Ectodermal cell (in vitro differentiated cells): Measurements from ENCODE around the gene LLGL2.
"Not testable (repeated sequence)": the region's sequence is repeated elsewhere in the genome, so short reads cannot be mapped to it uniquely, and the experiment has no call there.

ENCODE experiments used
- H3K27ac ChIP-seq: 2 replicates; pipeline ENCODE4 v1.7.0; 2013; ENCODE audit warnings: mild to moderate bottlenecking, low read depth, low read length; ENCODE audit not compliant: insufficient read depth, poor library complexity, severe bottlenecking
- H3K27me3 ChIP-seq: 2 replicates; pipeline ENCODE4 v1.7.0; 2013; ENCODE audit warnings: mild to moderate bottlenecking, low read length; ENCODE audit not compliant: insufficient read depth, control insufficient read depth, poor library complexity, severe bottlenecking
- H3K36me3 ChIP-seq: one replicate; pipeline ENCODE4 v1.7.0; 2013; ENCODE audit warnings: low read length; ENCODE audit not compliant: control insufficient read depth, insufficient read depth
- H3K4me1 ChIP-seq: one replicate; pipeline ENCODE4 v1.7.0; 2013; ENCODE audit warnings: low read length; ENCODE audit not compliant: control insufficient read depth, insufficient read depth
- H3K4me3 ChIP-seq: 2 replicates; pipeline ENCODE4 v1.7.0; 2013; ENCODE audit warnings: low read depth, low read length, control low read depth; ENCODE audit not compliant: insufficient read depth
- H3K9me3 ChIP-seq: 2 replicates; pipeline ENCODE4 v1.7.0; 2013; ENCODE audit warnings: mild to moderate bottlenecking, low read length, moderate library complexity; ENCODE audit not compliant: control insufficient read depth
- WGBS, 2 experiments: methylation state at CpG; one replicate each; pipeline ENCODE4 v1.1.7; 2013; ENCODE audit warnings: missing lambda C conversion rate in 2 of 2; 5-methylcytosine and 5-hydroxymethylcytosine counted together

Gene LLGL2

DNA sequence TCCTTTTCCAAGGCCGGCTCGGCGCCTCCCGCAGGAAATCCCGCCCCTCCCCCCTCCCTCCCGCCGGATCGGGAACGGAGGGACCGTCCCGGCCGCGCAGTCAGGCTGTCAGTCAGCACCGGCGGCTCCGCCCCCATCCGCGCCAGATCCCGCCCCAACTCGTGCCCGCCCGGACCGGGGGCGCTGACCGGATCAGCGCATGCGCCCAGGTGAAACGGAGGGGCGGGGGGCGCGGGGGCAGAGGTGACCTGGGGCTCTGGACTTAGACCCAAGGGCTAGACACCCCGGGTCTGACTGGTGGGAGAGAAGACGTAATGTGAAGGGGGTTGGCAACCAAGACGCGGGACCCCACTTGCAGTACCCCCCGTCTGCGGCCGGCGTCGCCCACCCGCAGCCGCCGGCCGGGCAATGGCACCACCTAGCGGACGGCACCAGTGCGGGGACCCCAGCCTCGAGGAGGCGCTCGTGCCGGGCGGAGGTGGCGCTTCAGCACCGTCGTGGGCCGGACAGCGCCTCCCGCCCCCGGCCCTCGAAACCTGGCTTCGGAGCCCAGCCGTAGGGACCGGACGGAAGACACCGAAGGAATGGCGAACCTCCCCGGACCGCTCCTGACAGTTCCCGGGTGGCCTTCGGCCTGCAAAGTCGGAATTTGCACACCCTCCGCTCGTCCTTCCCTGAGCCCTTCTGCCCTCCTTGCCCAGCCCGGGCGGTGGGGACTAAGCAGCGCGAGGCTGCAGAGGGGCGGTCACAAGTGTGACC is 9.8 kb upstream of the LLGL2 start, which contains the start of gene CASKIN2:
CASKIN2 (minus strand) TSS at position 42 of the 759 bp plus-strand sequence. CDS start 1,733 bp downstream, outside the sequence.
- Histone ChIP-seq H3K27ac (no peak within 1 kb of the TSS), H3K9me3 (no peaks in the 10 kb centered on the region), H3K4me1 (peaks cover 6% of the 10 kb centered on the region), H3K4me3 (peak within 1 kb of the TSS; percentile 61), H3K27me3 (no peaks in the 10 kb centered on the region), H3K36me3 (no peaks in the 10 kb centered on the region)
- WGBS, 2 experiments, result 0 to 1% methylated on average over 78 of the region's 78 CpGs

GRCh38 chr17:75516255-75516618 is 9.3 kb upstream of the LLGL2 start, which contains the start of gene TSEN54:
Gene TSEN54 (plus strand): TSS chr17:75516528. CDS start chr17:75516561, 33 bp downstream.
- H3K27ac ChIP-seq, result no peak within 1 kb of the TSS
- peak within 1 kb of the TSS; percentile 61 for H3K4me3 ChIP-seq
- H3K9me3 ChIP-seq, result no peaks in the 10 kb centered on the region
- 0% methylated on average over 45 of the region's 45 CpGs for WGBS, 2 experiments
- H3K36me3 ChIP-seq, result no peaks in the 10 kb centered on the region
- H3K4me1 ChIP-seq, result peaks cover 6% of the 10 kb centered on the region
- no peaks in the 10 kb centered on the region for H3K27me3 ChIP-seq

GRCh38 chr17:75516619-75517296 is 8.7 kb upstream of the LLGL2 start:
- WGBS, 2 experiments, result 0% methylated on average over 65 of the region's 65 CpGs
- H3K27ac ChIP-seq, result no peak overlapping the region
- H3K36me3 ChIP-seq, result no peaks in the 10 kb centered on the region

DNA sequence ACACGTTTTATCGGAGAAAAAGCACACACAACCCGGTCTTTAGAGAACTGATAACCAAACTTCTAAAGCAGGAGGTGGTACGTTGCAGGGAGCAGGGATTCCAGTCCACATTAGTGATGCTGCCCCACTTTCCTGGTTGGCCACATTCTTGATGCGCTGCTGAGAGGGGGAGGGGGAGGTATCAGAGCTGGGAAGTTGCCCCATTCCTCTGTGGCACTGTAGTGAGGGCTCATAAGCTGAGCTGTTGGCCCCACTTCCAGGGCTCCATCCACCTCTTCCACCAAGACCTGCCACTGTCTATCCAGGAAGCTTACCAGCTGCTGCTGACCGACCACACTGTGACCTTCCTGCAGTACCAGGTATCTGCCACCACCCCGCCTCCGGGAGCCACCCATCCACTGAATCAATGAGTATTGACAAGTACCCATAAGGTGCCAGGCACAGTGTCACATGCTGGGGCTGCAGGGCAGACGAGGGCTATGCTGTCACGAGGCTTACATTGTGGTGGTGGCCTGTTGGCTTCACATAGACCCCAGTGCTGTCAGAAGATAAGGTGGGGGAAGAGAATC is 8.1 kb upstream of the LLGL2 start:
- no peaks in the 10 kb centered on the region for H3K9me3 ChIP-seq
- peaks cover 6% of the 10 kb centered on the region for H3K4me1 ChIP-seq
- H3K36me3 ChIP-seq, result peaks cover 3% of the 10 kb centered on the region
- no peak overlapping the region for H3K27ac ChIP-seq
- H3K4me3 ChIP-seq, result peak overlapping the region; percentile 61
- no peaks in the 10 kb centered on the region for H3K27me3 ChIP-seq
- 33 to 34% methylated on average over 10 of the region's 10 CpGs for WGBS, 2 experiments

More at GRCh38 chr17:75516619-75517296, 8.7 kb upstream of the LLGL2 start:
- Histone ChIP-seq H3K4me1 (peaks cover 6% of the 10 kb centered on the region), H3K4me3 (peak overlapping the region; percentile 61), H3K27me3 (no peaks in the 10 kb centered on the region), H3K9me3 (no peaks in the 10 kb centered on the region)

- no peaks in the 10 kb centered on the region for H3K9me3 ChIP-seq
- no peak overlapping the region for H3K4me3 ChIP-seq
- H3K27me3 ChIP-seq, result no peaks in the 10 kb centered on the region
- H3K36me3 ChIP-seq, result peaks cover 3% of the 10 kb centered on the region
- 95% methylated on average over 3 of the region's 3 CpGs for WGBS, 2 experiments
- peaks cover 6% of the 10 kb centered on the region for H3K4me1 ChIP-seq
- no peak overlapping the region for H3K27ac ChIP-seq
These were observed 7.3 kb upstream of the LLGL2 start for GRCh38 chr17:75518201-75518600.

DNA sequence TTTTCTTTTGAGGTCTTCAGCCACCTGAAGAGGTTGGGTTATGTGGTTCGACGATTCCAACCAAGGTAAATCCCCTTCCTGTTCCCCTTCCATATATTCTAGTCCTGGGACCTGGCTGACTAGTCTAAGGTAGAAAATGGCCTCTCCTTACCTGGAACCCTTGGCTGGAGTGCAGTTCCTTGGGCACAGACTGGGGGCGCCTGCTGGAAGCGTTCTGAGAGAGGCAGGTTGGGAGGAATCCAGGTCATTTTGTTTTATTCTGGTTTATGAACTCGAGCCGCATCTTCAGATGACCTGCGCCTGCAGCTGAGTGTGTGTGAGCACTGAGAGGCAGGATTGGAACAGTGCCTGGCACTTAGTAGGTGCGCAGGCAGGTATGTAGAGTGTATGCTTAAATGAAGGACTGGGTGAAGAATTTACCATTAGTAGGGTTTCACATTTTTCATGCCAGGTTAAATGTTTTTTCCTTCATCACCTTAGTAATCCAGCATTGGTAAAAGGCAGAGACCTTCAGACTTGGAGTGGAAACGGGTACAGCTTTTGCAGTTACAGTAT is 6.4 kb upstream of the LLGL2 start:
- Histone ChIP-seq H3K9me3 (no peaks in the 10 kb centered on the region), H3K4me1 (peaks cover 6% of the 10 kb centered on the region), H3K27me3 (peaks cover 1% of the 10 kb centered on the region), H3K4me3 (no peak overlapping the region), H3K27ac (no peak overlapping the region), H3K36me3 (peaks cover 3% of the 10 kb centered on the region)
- 92 to 93% methylated on average over 9 of the region's 9 CpGs for WGBS, 2 experiments

DNA sequence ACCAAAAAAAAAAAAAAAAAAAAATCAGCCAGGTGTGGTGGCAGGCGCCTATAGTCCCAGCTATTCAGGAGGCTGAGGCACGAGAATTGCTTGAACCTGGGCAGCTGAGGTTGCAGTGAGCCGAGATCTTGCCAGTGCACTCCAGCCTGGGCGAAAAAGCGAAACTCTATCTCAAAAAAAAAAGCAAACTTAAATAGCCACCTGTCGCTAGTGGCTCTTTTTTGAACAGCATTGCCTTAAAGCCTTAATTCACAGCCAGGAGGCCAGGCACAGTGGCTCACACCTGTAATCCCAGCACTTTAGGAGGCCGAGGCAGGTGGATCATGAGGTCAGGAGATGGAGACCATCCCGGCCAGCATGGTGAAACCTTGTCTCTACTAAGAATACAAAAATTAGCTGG is 5.1 kb upstream of the LLGL2 start:
- H3K27ac ChIP-seq, H3K4me3 ChIP-seq, H3K36me3 ChIP-seq, H3K4me1 ChIP-seq, H3K27me3 ChIP-seq, H3K9me3 ChIP-seq: not testable (repeated sequence)
- 90 to 93% methylated on average over 8 of the region's 8 CpGs for WGBS, 2 experiments

- Histone ChIP-seq H3K36me3 (peaks cover 3% of the 10 kb centered on the region), H3K4me3 (no peak overlapping the region), H3K27ac (no peak overlapping the region), H3K27me3 (peaks cover 17% of the 10 kb centered on the region), H3K9me3 (no peaks in the 10 kb centered on the region), H3K4me1 (peaks cover under 1% of the 10 kb centered on the region)
- 94 to 95% methylated on average over 8 of the region's 8 CpGs for WGBS, 2 experiments
These were observed 4.2 kb upstream of the LLGL2 start for GRCh38 chr17:75521290-75521689.

DNA sequence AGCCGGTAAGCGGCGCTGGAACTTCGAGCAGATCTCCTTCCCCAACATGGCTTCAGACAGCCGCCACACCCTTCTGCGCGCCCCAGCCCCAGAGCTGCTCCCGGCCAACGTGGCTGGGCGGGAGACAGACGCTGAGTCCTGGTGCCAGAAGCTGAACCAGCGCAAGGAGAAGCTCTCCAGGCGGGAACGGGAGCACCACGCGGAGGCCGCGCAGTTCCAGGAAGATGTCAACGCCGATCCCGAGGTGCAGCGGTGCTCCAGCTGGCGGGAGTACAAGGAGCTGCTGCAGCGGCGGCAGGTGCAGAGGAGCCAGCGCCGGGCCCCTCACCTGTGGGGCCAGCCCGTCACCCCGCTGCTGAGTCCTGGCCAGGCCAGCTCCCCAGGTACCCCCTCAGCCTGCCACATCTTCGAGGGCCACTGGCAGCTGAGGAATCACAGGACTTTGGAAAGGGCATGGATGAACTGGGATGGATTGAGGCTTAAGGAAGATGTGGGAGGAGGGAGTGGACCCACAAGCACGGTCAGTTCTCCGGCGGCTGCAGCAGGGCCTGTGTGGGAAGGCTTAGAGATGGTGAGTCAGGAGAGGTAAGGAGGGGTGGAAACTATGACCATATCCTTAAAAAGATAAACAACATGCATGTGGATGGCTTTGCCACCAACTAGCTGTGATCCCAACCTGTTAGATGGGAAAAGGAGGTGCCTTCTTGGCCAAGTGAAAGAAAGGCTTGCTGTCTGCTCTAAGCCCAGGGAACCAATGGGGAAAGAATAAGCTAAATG is 3.4 kb upstream of the LLGL2 start:
- 95% methylated on average over 33 of the region's 33 CpGs for WGBS, 2 experiments

More for the DNA sequence above, 3.4 kb upstream of the LLGL2 start:
- Histone ChIP-seq H3K27ac (no peak overlapping the region), H3K4me1 (peaks cover 4% of the 10 kb centered on the region), H3K36me3 (peaks cover 3% of the 10 kb centered on the region), H3K27me3 (peaks cover 25% of the 10 kb centered on the region), H3K9me3 (no peaks in the 10 kb centered on the region), H3K4me3 (no peak overlapping the region)
